Mucosa of descending colon (tissue), 3 donors: ENCODE measurements around the gene SAMD5. TPM values are rescaled to one million over a fixed set of nuclear protein-coding genes. Genes with fewer than 3 reads are reported as not detected.

ENCODE experiments used
- ATAC-seq: fragments of 200-7000 bp; cut with Tn5 transposase; one replicate; pipeline ENCODE4 v1.9.1; 2020; ENCODE audit warnings: mild to moderate bottlenecking, moderate library complexity
- DNase-seq, 3 donors: peaks; one replicate each; pipeline ENCODE4 v3.0.0-alpha.2; 2020
- H3K36me3 ChIP-seq: fragments of 200-600 bp; one replicate; pipeline ENCODE4 v1.8.0; 2021; ENCODE audit warnings: low read depth, mild to moderate bottlenecking
- H3K4me1 ChIP-seq: fragments of 200-600 bp; one replicate; pipeline ENCODE4 v1.8.0; 2021; ENCODE audit warnings: low read depth, mild to moderate bottlenecking
- H3K4me3 ChIP-seq: fragments of 200-600 bp; one replicate; pipeline ENCODE4 v1.8.0; 2021; ENCODE audit warnings: mild to moderate bottlenecking
- H3K9me3 ChIP-seq: fragments of 200-600 bp; one replicate; pipeline ENCODE4 v1.8.0; 2021; ENCODE audit warnings: mild to moderate bottlenecking
- intact Hi-C, 2 donors: fragments of 100-400 bp; cut with DNase I in 1 of 2; cut with micrococcal nuclease in 1 of 2; formaldehyde crosslinking; loops; one replicate each; pipeline versions ENCODE4 v1.11.0 to v1.11.1; 2022; cut with DNase I, micrococcal nuclease
- total RNA-seq, 3 donors: library from RNA; stranded (reverse); fragmentation: NEBNext Ultra II Directional in 2 of 3; extraction: Animal tissue kit (Norgen Biotek cat#: 25700) in 2 of 3; gene quantifications; one replicate each; pipeline versions ENCODE4 v1.2.1 to v1.2.4, GENCODE V29; 2021 to 2023
- TF ChIP-seq, protein P1 (sequence below): fragments of 200-600 bp; IDR thresholded peaks from one replicate; pipeline ENCODE4 v1.8.0; 2022; ENCODE audit warnings: antibody characterized with exemption, mild to moderate bottlenecking
- donor health status: DM: no; HTN: no; CAD: no; lungs with moderate emphysema.
- donor health status: DM: no; HTN: no; CAD: no.
- donor health status: DM: no; HTN: yes; CAD: no.

Gene SAMD5
- total RNA-seq, 3 donors from 2014 or later = 4.7 to 11.1 (median 10.3) TPM

DNA sequence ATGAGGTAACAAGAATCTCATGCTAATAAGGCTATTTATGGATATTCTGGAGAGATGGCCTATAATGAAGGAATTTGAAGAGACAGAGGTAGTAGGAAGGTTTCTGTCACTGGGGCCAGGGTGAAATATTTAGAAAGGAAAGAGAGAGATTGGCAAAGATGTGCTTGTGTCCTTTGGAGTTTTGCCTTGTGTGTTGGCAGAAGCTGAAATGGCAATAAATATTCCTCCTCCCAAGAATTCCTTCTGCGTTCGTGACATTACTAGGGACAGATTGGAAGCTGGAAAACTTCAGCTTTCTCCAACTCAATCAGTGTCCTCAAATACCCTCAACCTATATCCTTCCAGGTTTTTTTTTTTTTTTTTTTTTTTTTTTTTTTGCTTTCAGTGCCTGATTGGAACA is 6.3 kb downstream of the SAMD5 start:
- ATAC-seq = no peak
- intact Hi-C loops = no loop called here

DNA sequence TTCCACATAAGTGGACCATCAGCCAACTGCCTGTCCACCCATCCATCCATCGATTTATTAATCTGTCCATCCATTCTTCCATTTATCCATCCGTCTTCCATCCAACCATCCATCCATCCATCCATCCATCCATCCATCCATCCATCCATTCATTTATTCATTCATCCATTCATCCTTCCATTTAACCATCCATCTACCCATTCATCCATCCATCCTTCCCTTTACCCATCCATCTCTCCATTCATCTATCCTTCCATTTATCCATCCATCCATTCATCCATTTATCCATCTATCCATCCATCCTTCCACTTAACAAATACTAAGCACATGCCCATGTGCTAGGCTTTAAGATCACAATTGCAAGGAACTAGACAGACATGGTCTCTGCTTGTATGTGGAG is 6.8 kb downstream of the SAMD5 start:
- intact Hi-C loops = no loop called here
- ATAC-seq = no peak
- no peaks in the 10 kb centered on the region for H3K9me3 ChIP-seq

More for the DNA sequence above, 6.3 kb downstream of the SAMD5 start:
- H3K4me3 ChIP-seq = no peak overlapping the region
- no peak for DNase-seq
- H3K4me1 ChIP-seq = no peaks in the 10 kb centered on the region
- TF ChIP-seq, protein P1, sequence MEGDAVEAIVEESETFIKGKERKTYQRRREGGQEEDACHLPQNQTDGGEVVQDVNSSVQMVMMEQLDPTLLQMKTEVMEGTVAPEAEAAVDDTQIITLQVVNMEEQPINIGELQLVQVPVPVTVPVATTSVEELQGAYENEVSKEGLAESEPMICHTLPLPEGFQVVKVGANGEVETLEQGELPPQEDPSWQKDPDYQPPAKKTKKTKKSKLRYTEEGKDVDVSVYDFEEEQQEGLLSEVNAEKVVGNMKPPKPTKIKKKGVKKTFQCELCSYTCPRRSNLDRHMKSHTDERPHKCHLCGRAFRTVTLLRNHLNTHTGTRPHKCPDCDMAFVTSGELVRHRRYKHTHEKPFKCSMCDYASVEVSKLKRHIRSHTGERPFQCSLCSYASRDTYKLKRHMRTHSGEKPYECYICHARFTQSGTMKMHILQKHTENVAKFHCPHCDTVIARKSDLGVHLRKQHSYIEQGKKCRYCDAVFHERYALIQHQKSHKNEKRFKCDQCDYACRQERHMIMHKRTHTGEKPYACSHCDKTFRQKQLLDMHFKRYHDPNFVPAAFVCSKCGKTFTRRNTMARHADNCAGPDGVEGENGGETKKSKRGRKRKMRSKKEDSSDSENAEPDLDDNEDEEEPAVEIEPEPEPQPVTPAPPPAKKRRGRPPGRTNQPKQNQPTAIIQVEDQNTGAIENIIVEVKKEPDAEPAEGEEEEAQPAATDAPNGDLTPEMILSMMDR = no peak
- no peaks in the 10 kb centered on the region for H3K36me3 ChIP-seq
- no peaks in the 10 kb centered on the region for H3K9me3 ChIP-seq

DNA sequence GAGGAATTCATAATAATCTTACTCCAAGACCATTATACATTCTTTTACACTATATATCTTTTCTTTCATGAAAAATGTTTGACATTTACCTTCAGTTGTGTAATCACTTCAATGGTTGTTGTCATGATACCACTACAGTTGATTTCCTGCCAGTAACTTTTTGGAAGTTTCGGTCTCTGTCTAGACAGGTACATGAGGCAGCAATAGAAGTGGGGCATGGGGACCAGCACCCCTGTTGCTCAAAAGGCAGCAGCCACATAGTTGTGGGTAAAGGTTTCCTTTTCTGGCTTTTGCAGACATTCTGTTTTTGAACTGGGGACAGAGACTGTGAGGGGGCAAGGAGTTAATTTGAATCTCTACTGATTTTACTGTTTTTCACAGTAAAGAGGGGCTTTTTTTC is 14.1 kb downstream of the SAMD5 start:
- no peaks in the 10 kb centered on the region for H3K9me3 ChIP-seq
- DNase-seq (no peak), ATAC-seq (no peak)
- H3K4me3 ChIP-seq = no peak overlapping the region
- no peaks in the 10 kb centered on the region for H3K36me3 ChIP-seq
- H3K4me1 ChIP-seq = no peaks in the 10 kb centered on the region
- TF ChIP-seq, protein P1 = no peak
- intact Hi-C loops = no loop called here

More for the DNA sequence above, 6.8 kb downstream of the SAMD5 start:
- H3K36me3 ChIP-seq = no peaks in the 10 kb centered on the region
- H3K4me3 ChIP-seq = no peak overlapping the region
- no peaks in the 10 kb centered on the region for H3K4me1 ChIP-seq
- TF ChIP-seq, protein P1 = no peak
- no peak for DNase-seq

DNA sequence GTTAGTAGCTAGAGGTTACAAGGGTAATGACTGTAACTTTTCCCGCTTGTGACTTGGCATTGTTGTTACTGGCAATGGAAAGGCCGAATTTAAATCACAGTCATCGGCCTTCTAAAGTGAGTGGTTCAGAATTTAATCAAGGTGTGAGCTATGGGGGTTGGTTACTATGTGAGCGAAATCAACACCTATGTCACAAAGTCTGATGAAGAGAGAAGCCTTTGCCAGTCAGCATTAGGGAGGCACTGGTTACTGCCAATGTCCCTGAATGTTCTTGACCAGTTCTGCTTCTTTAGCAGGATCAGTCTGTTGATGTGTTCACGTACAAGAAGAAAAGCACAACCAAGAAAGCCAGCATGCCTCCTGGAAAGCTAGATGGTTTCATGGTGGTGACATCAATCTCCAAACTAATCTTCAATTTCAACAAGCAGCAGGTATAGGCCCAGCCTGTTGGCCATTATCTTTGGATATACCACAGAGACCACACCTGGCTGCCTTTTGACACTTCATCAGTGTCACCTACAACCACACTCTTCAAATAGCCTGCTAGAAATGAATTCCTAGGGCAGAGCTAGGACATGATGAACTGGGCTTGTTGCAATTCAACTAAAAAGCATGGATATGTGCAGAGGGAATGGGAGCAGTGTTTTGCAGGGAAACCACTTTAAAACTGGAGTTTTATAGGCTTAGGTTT is 17.2 kb downstream of the SAMD5 start:
- intact Hi-C loops = no loop called here

DNA sequence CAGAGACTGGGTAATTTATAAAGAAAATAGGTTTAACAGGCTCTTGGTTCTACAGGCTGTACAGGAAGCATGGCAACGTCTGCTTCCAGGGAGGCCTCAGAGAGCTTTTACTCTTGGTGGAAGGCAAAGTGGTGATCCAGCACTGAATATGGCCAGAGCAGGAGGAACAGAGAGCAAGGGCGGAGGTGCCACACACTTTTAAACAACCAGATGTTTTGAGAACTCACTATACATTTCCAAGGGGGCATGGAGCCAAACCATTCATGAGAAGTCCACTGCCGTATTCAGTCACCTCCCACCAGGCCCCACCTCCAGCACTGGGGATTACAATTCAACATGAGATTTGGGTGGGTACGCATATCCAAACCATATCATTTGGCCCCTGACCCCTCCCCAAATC is 18.7 kb downstream of the SAMD5 start:
- no peak for DNase-seq
- Histone ChIP-seq H3K4me1 (no peaks in the 10 kb centered on the region), H3K9me3 (no peaks in the 10 kb centered on the region), H3K36me3 (no peaks in the 10 kb centered on the region), H3K4me3 (no peak overlapping the region)
- TF ChIP-seq, protein P1 = no peak
- no peak for ATAC-seq
- intact Hi-C loops = no loop called here

More for the DNA sequence above, 17.2 kb downstream of the SAMD5 start:
- ATAC-seq (no peak), DNase-seq (no peak)
- Histone ChIP-seq H3K36me3 (no peaks in the 10 kb centered on the region), H3K9me3 (no peaks in the 10 kb centered on the region), H3K4me1 (no peaks in the 10 kb centered on the region), H3K4me3 (no peak overlapping the region)
- TF ChIP-seq, protein P1 = no peak
